GM20000 (cell line): Measurements from ENCODE around the gene TMEM259.

Experiments used
- DNase-seq: peaks from one replicate; pipeline ENCODE4 v3.0.0; 2012; ENCODE audit warnings: low spot score
- TF ChIP-seq, protein P1 (sequence below): IDR thresholded peaks from 2 replicates; pipeline ENCODE4 v1.5.1; 2012; ENCODE audit warnings: mild to moderate bottlenecking, control low read depth; ENCODE audit errors: extremely low read depth, missing control alignments

Gene TMEM259

GRCh38 chr19:1019980-1020867 lies 699 bp downstream of the TMEM259 start:
- no peak for DNase-seq
- TF ChIP-seq, protein P1, sequence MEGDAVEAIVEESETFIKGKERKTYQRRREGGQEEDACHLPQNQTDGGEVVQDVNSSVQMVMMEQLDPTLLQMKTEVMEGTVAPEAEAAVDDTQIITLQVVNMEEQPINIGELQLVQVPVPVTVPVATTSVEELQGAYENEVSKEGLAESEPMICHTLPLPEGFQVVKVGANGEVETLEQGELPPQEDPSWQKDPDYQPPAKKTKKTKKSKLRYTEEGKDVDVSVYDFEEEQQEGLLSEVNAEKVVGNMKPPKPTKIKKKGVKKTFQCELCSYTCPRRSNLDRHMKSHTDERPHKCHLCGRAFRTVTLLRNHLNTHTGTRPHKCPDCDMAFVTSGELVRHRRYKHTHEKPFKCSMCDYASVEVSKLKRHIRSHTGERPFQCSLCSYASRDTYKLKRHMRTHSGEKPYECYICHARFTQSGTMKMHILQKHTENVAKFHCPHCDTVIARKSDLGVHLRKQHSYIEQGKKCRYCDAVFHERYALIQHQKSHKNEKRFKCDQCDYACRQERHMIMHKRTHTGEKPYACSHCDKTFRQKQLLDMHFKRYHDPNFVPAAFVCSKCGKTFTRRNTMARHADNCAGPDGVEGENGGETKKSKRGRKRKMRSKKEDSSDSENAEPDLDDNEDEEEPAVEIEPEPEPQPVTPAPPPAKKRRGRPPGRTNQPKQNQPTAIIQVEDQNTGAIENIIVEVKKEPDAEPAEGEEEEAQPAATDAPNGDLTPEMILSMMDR, result no peak

DNA sequence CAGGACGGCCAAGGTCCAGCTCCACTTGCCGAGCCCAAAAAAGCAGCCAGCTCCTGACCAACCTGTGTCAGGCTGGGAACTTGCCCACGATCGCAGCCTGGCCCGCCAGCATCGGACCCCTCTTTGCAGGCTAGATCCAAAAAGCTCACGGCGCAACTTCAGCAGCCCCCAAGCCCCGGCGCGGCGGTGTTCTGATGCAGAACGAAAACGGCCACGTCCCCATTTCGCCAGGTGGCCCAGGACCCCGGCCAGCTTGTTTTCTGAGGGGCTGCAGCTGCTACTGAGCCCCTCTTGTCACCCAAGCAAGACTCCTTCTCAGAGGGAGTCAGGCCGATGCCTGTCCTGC lies 1.3 kb downstream of the TMEM259 start:
- TF ChIP-seq, protein P1, result no peak
- no peak for DNase-seq

GRCh38 chr19:1018932-1019615 lies 1.8 kb downstream of the TMEM259 start:
- DNase-seq, result no peak
- TF ChIP-seq, protein P1, result no peak

- DNase-seq, result no peak
- TF ChIP-seq, protein P1, result no peak
Observed at GRCh38 chr19:1018393-1018792, 2.5 kb downstream of the TMEM259 start.

- no peak for DNase-seq
- TF ChIP-seq, protein P1, result no peak
Observed at GRCh38 chr19:1017906-1018305, 3.0 kb downstream of the TMEM259 start.

DNA sequence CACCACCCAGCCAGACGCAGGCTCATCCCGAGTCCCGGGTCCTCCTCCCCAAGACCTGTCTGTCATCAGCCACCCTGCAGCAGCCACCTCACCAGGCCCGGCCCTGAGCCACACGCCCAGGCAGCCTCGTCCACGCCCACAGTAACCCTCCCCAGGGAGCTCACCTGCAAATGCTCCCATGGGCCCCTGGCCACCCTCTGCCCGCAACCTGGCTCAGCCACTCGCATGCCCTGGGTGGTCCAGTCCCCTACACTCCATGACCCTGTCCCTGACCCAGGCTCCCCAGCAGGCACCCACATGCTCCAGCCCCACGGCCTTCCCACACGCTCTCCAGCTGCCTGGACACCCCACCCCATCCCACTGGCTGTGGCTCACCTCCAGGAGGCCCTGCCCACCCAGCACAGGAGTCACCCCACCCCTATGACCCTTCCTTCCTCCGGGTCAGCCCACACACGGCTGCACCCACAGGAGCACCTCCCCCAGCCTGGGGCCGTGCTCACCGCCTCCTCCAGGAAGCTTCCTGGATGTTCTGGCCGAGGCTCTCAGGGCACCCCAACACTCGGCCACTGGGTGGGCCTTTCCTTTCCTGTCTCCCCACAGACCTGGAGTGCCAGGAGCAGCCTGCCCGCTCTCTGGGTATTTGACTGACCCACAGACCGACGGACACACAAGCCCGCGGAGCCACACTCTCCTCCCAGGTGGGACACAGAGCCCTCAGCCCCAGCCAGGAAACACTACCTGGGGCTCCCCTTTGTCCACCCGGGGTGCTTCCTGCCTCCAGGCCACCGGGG lies 3.6 kb downstream of the TMEM259 start:
- TF ChIP-seq, protein P1, result no peak
- no peak for DNase-seq
